ENCODE data around the gene DCLRE1C. TPM values are rescaled to one million over a fixed set of nuclear protein-coding genes. Genes with fewer than 3 reads are reported as not detected.

Gene DCLRE1C
- total RNA-seq, 5 donors from 2014 or later (not counting 1 experiment from before 2014, with no cell fraction given) = 13.6 to 26.5 (median 23.1) TPM

DNA sequence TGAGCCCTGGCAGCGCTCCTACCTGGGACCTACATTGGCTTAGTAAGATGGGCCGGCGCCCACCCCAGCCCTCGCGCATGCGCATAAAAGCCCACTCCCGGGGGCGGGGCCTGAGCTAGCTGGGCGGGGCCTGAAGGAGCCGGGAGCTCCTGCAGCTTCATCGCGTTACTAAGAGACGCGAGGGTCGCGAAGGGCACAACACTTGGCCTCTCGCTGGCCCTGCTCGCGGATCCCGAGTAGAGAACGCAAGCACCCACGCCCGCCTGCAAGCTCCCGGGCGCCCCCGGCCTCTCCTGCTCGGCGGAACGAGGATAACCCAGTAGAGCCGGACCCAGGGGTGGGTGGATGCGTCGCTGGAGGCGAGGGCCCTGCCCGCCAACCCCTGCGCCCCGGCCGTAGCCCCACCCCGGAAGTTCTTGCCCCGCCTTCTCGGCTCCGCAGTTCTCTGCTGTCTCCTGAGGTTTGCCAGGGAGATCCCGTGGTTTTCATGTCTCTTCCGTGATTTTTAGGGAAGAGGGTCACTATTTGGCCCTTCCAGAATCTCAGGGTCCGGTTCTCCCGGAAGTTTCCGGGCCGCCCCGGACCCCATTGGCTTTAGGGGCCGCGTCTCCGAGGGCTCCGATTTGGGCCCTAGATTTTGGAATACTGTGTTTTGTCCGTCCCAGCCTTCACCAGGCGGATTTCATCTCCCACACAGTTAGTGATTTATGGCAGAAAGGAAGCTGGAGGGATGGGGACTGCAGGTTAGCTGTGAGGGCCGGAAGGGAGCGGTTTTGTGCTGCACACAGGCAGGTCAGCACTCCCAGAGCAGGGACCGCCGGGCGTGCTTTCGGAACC lies 5.5 kb upstream of the DCLRE1C start, which contains the start of gene MEIG1:
Gene MEIG1, plus strand, starts transcription at position 168 of the 837 bp plus-strand sequence. CDS start 7,081 bp downstream, outside the sequence.
- peak; percentile 89 to 92 (median 90) for ATAC-seq (replicated peaks in 1 of 4)
- H3K4me1 Mint-ChIP-seq = peaks cover 30 to 36% (median 35%) of the 10 kb centered on the region in 3 donors

GRCh38 chr10:14958872-14959220 lies 5.0 kb upstream of the DCLRE1C start:
- Mint-ChIP-seq H3K27ac (peak overlapping the region; percentile 97 to 98), H3K27me3 (no peaks in the 10 kb centered on the region), H3K4me3 (peak overlapping the region; percentile 95 to 98 (median 96)), H3K9me3 (no peaks in the 10 kb centered on the region), H3K36me3 (no peaks in the 10 kb centered on the region), H3K4me1 (peaks cover 33 to 39% (median 38%) of the 10 kb centered on the region in 3 donors)
- ATAC-seq (replicated peaks in 1 of 4) (no peak), DNase-seq (no peak)
- peak overlapping the region in 1 of 2 donors; percentile 87 for H3K4me3 ChIP-seq (ENCODE audit: control insufficient read depth in 1 of 2, extremely low read depth in 1 of 2, low read length in 1 of 2)
- H3K27me3 ChIP-seq (replicated peaks in 1 of 2; ENCODE audit: control insufficient read depth in 2 of 2, extremely low read depth in 1 of 2, insufficient read depth in 2 of 2, low read length in 1 of 2) = no peaks in the 10 kb centered on the region
- peaks cover 9 to 24% of the 10 kb centered on the region in 2 experiments for H3K4me1 ChIP-seq (ENCODE audit: control insufficient read depth in 1 of 2, extremely low read depth in 1 of 2, insufficient read depth in 2 of 2, low read length in 2 of 2)
- H3K36me3 ChIP-seq (ENCODE audit: control insufficient read depth in 2 of 2, extremely low read depth in 1 of 2, insufficient read depth in 1 of 2, low read length in 1 of 2) = no peaks in the 10 kb centered on the region
- ChIA-PET POLR2A (interaction anchor here (0.6 to 0.7 kb wide), 3 partner anchors 121 to 194 kb away, joined by 3 to 4 read pairs (median 3); partner anchors contain the start of genes CDNF (in 1 of the 2), HSPA14 (in 1 of the 2) and MSANTD7 (in 1 of the 2)), CTCF (interaction anchor here in 1 of 2 donors (0.6 to 1.1 kb wide), 4 partner anchors 13 to 416 kb away, joined by 3 to 5 read pairs (median 4); partner anchors contain the start of gene NMT2)
- peak overlapping the region; percentile 81 for H3K27ac ChIP-seq (ENCODE audit: low read length)
- 24% methylated on average over 5 of the region's 12 CpGs for WGBS (ENCODE audit: insufficient coverage)
- no peaks in the 10 kb centered on the region for H3K9me3 ChIP-seq

More for the DNA sequence above, 5.5 kb upstream of the DCLRE1C start, which contains the start of gene MEIG1:
- H3K4me3 ChIP-seq (ENCODE audit: control insufficient read depth in 1 of 2, extremely low read depth in 1 of 2, low read length in 1 of 2) = peak within 1 kb of the TSS; percentile 78 to 87
- Mint-ChIP-seq H3K4me3 (peak within 1 kb of the TSS; percentile 95 to 98 (median 96)), H3K36me3 (no peaks in the 10 kb centered on the region), H3K9me3 (no peaks in the 10 kb centered on the region), H3K27ac (peak within 1 kb of the TSS; percentile 97 to 98), H3K27me3 (no peaks in the 10 kb centered on the region)
- H3K27me3 ChIP-seq (replicated peaks in 1 of 2; ENCODE audit: control insufficient read depth in 2 of 2, extremely low read depth in 1 of 2, insufficient read depth in 2 of 2, low read length in 1 of 2) = no peaks in the 10 kb centered on the region
- no peaks in the 10 kb centered on the region for H3K9me3 ChIP-seq
- CTCF ChIA-PET = interaction anchor here in 1 of 2 donors (0.6 to 1.3 kb wide), 5 partner anchors 12 to 416 kb away, joined by 3 to 5 read pairs (median 4); partner anchors contain the start of gene NMT2
- 0% methylated on average over 58 of the region's 60 CpGs for WGBS (ENCODE audit: insufficient coverage)
- H3K36me3 ChIP-seq (ENCODE audit: control insufficient read depth in 2 of 2, extremely low read depth in 1 of 2, insufficient read depth in 1 of 2, low read length in 1 of 2) = no peaks in the 10 kb centered on the region
- H3K4me1 ChIP-seq (ENCODE audit: control insufficient read depth in 1 of 2, extremely low read depth in 1 of 2, insufficient read depth in 2 of 2, low read length in 2 of 2) = peaks cover 9 to 22% of the 10 kb centered on the region in 2 experiments
- peak within 1 kb of the TSS; percentile 81 for H3K27ac ChIP-seq (ENCODE audit: low read length)
- peak; percentile 60 to 99 (median 81) for DNase-seq
- POLR2A ChIA-PET = interaction anchor here in 1 of 2 donors (0.6 to 0.7 kb wide), 2 partner anchors 121 to 194 kb away, joined by 3 read pairs; partner anchors contain the start of genes CDNF, HSPA14 and MSANTD7

- peaks cover 18 to 51% of the 10 kb centered on the region in 2 experiments for H3K4me1 ChIP-seq (ENCODE audit: control insufficient read depth in 1 of 2, extremely low read depth in 1 of 2, insufficient read depth in 2 of 2, low read length in 2 of 2)
- 98% methylated on average over 19 of the region's 19 CpGs for WGBS (ENCODE audit: insufficient coverage)
- Mint-ChIP-seq H3K27me3 (no peaks in the 10 kb centered on the region), H3K36me3 (peaks cover 4% of the 10 kb centered on the region), H3K4me3 (peak overlapping the region; percentile 91 to 94 (median 93)), H3K4me1 (peaks cover 51 to 58% (median 57%) of the 10 kb centered on the region in 3 donors), H3K27ac (peak overlapping the region; percentile 96 to 98), H3K9me3 (no peaks in the 10 kb centered on the region)
- H3K9me3 ChIP-seq = no peaks in the 10 kb centered on the region
- DNase-seq (no peak), ATAC-seq (replicated peaks in 1 of 4) (no peak)
- ChIA-PET POLR2A (no interaction called here), CTCF (interaction anchor here in 1 of 2 donors (1.0 kb wide), 1 partner anchor 50 kb away, joined by 3 read pairs; no protein-coding TSS in a partner anchor)
- peak overlapping the region in 1 of 2 donors; percentile 83 for H3K4me3 ChIP-seq (ENCODE audit: control insufficient read depth in 1 of 2, extremely low read depth in 1 of 2, low read length in 1 of 2)
- H3K36me3 ChIP-seq (ENCODE audit: control insufficient read depth in 2 of 2, extremely low read depth in 1 of 2, insufficient read depth in 1 of 2, low read length in 1 of 2) = peaks cover 0 to 4% of the 10 kb centered on the region in 2 donors
- peak overlapping the region; percentile 84 for H3K27ac ChIP-seq (ENCODE audit: low read length)
- H3K27me3 ChIP-seq (replicated peaks in 1 of 2; ENCODE audit: control insufficient read depth in 2 of 2, extremely low read depth in 1 of 2, insufficient read depth in 2 of 2, low read length in 1 of 2) = no peaks in the 10 kb centered on the region
Observed at GRCh38 chr10:14954934-14955333, 1.0 kb upstream of the DCLRE1C start.

- Mint-ChIP-seq H3K27ac (peak overlapping the region; percentile 96 to 98), H3K4me3 (peak overlapping the region; percentile 91 to 94 (median 93)), H3K4me1 (peaks cover 53 to 59% (median 58%) of the 10 kb centered on the region in 3 donors), H3K27me3 (no peaks in the 10 kb centered on the region), H3K9me3 (no peaks in the 10 kb centered on the region), H3K36me3 (peaks cover 9% of the 10 kb centered on the region)
- ATAC-seq (replicated peaks in 1 of 4) = peak; percentile 54 to 66 (median 64)
- under 1% methylated on average over 24 of the region's 32 CpGs for WGBS (ENCODE audit: insufficient coverage)
- Histone ChIP-seq H3K4me1 (ENCODE audit: control insufficient read depth in 1 of 2, extremely low read depth in 1 of 2, insufficient read depth in 2 of 2, low read length in 2 of 2) (peaks cover 15 to 49% of the 10 kb centered on the region in 2 experiments), H3K4me3 (ENCODE audit: control insufficient read depth in 1 of 2, extremely low read depth in 1 of 2, low read length in 1 of 2) (peak overlapping the region; percentile 80 to 83), H3K27me3 (replicated peaks in 1 of 2; ENCODE audit: control insufficient read depth in 2 of 2, extremely low read depth in 1 of 2, insufficient read depth in 2 of 2, low read length in 1 of 2) (no peaks in the 10 kb centered on the region), H3K9me3 (no peaks in the 10 kb centered on the region), H3K36me3 (ENCODE audit: control insufficient read depth in 2 of 2, extremely low read depth in 1 of 2, insufficient read depth in 1 of 2, low read length in 1 of 2) (peaks cover 0 to 9% of the 10 kb centered on the region in 2 donors), H3K27ac (ENCODE audit: low read length) (peak overlapping the region; percentile 84)
- DNase-seq = peak in 7 of 35 experiments; percentile 2 to 36 (median 13)
- ChIA-PET POLR2A (interaction anchor here (0.6 to 1.2 kb wide), 4 partner anchors 74 to 768 kb away, joined by 3 to 6 read pairs (median 4); no protein-coding TSS in a partner anchor), CTCF (interaction anchor here in 1 of 2 donors (0.6 to 1.0 kb wide), 5 partner anchors 48 to 1483 kb away, joined by 3 read pairs; partner anchors contain the start of gene PTER)
Observed at GRCh38 chr10:14953424-14954000, 384 bp downstream of the DCLRE1C start.

DNA sequence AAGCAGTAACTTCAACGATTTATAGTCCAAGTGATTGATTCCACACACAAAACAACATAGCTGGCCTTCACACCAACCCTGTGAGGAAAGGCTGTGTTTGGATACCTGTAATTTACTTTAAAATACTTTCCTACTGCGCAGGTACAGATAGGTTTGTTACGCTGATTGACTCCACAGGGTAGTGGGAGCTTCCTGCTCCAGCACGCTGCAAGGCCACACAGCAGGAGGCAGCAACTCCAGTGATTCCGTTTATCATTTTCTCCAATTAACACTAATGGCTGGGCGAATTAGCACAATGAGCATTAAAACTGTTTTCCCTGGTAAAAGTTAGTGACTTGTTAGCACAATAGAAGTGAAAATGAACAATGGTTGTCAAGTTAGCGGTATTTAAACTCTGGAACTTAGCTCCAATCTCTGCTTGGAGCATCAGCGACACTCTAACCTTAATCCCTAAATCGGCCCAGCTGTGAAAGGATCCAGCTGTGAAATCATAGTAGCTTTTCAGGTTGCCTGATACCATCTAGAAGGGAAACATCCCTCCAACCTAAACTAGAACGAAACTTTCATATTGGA lies 959 bp downstream of the DCLRE1C start:
- H3K27me3 Mint-ChIP-seq = no peaks in the 10 kb centered on the region
- peak overlapping the region; percentile 91 to 94 (median 93) for H3K4me3 Mint-ChIP-seq
- no peak for ATAC-seq (replicated peaks in 1 of 4)
- H3K4me3 ChIP-seq (ENCODE audit: control insufficient read depth in 1 of 2, extremely low read depth in 1 of 2, low read length in 1 of 2) = peak overlapping the region; percentile 80 to 83
- H3K27ac ChIP-seq (ENCODE audit: low read length) = peak overlapping the region; percentile 84
- POLR2A ChIA-PET = interaction anchor here (0.6 to 1.0 kb wide), 2 partner anchors 73 to 109 kb away, joined by 3 read pairs; no protein-coding TSS in a partner anchor
- no peak for DNase-seq
- WGBS (ENCODE audit: insufficient coverage) = 42% methylated on average over 4 of the region's 10 CpGs
- H3K9me3 Mint-ChIP-seq = no peaks in the 10 kb centered on the region
- H3K4me1 Mint-ChIP-seq = peaks cover 49 to 58% (median 57%) of the 10 kb centered on the region in 3 donors
- no peaks in the 10 kb centered on the region for H3K9me3 ChIP-seq
- no peaks in the 10 kb centered on the region for H3K27me3 ChIP-seq (replicated peaks in 1 of 2; ENCODE audit: control insufficient read depth in 2 of 2, extremely low read depth in 1 of 2, insufficient read depth in 2 of 2, low read length in 1 of 2)
- H3K4me1 ChIP-seq (ENCODE audit: control insufficient read depth in 1 of 2, extremely low read depth in 1 of 2, insufficient read depth in 2 of 2, low read length in 2 of 2) = peaks cover 15 to 49% of the 10 kb centered on the region in 2 experiments
- H3K36me3 Mint-ChIP-seq = peaks cover 14% of the 10 kb centered on the region
- CTCF ChIA-PET = interaction anchor here (0.5 to 0.9 kb wide), 5 partner anchors 50 to 1484 kb away, joined by 3 to 7 read pairs (median 3); partner anchors contain the start of gene PTER (in 1 of the 2)
- peak overlapping the region; percentile 96 to 98 for H3K27ac Mint-ChIP-seq
- H3K36me3 ChIP-seq (ENCODE audit: control insufficient read depth in 2 of 2, extremely low read depth in 1 of 2, insufficient read depth in 1 of 2, low read length in 1 of 2) = peaks cover 0 to 14% of the 10 kb centered on the region in 2 donors
